ENCODE results near the gene CBFB.

The CBFB gene

GRCh38 chr16:67088551-67088950 is 59.6 kb downstream of the CBFB start:
- TF ChIP-seq CREB1 (IDR thresholded peaks at IDR 0.05; ENCODE audit: low read depth) (no peak), TEAD4 (IDR thresholded peaks at IDR 0.05) (no peak)

GRCh38 chr16:67089101-67089500 is 60.2 kb downstream of the CBFB start:
- TF ChIP-seq NFIC (IDR thresholded peaks at IDR 0.05) = no peak
- TF ChIP-seq TCF12 (IDR thresholded peaks at IDR 0.05; ENCODE audit: low read depth) = no peak
- no peak for TF ChIP-seq MAX (IDR thresholded peaks at IDR 0.05)
- no peak for TF ChIP-seq TEAD4 (IDR thresholded peaks at IDR 0.05)
- TF ChIP-seq EGR1 (IDR thresholded peaks at IDR 0.05) = no peak
- no peak for TF ChIP-seq RAD21 (IDR thresholded peaks at IDR 0.05; ENCODE audit: low read depth)
- TF ChIP-seq ZBTB7A (IDR thresholded peaks at IDR 0.05; ENCODE audit: low read depth) = no peak
- no peak for TF ChIP-seq YY1 (IDR thresholded peaks at IDR 0.05; ENCODE audit: low read depth)
- TF ChIP-seq USF1 (IDR thresholded peaks at IDR 0.05) = no peak
- TF ChIP-seq EP300 (IDR thresholded peaks at IDR 0.05; ENCODE audit: borderline replicate concordance) = no peak
- no peak for TF ChIP-seq CREB1 (IDR thresholded peaks at IDR 0.05; ENCODE audit: low read depth)
- TF ChIP-seq FOXM1 (IDR thresholded peaks at IDR 0.05; ENCODE audit: borderline replicate concordance, low read depth) = no peak

GRCh38 chr16:67091906-67092566 is 63.1 kb downstream of the CBFB start:
- TF ChIP-seq USF1 (IDR thresholded peaks at IDR 0.05) (no peak), MAX (IDR thresholded peaks at IDR 0.05) (no peak), TCF12 (IDR thresholded peaks at IDR 0.05; ENCODE audit: low read depth) (no peak), YY1 (IDR thresholded peaks at IDR 0.05; ENCODE audit: low read depth) (no peak), CREB1 (IDR thresholded peaks at IDR 0.05; ENCODE audit: low read depth) (no peak), RAD21 (IDR thresholded peaks at IDR 0.05; ENCODE audit: low read depth) (no peak), REST (IDR thresholded peaks at IDR 0.05; ENCODE audit: low read depth) (no peak), EGR1 (IDR thresholded peaks at IDR 0.05) (no peak), EP300 (IDR thresholded peaks at IDR 0.05; ENCODE audit: borderline replicate concordance) (no peak), NFIC (IDR thresholded peaks at IDR 0.05) (no peak), FOXM1 (IDR thresholded peaks at IDR 0.05; ENCODE audit: borderline replicate concordance, low read depth) (no peak)

GRCh38 chr16:67093098-67093726 is 64.3 kb downstream of the CBFB start:
- TF ChIP-seq NFIC (IDR thresholded peaks at IDR 0.05) (no peak), CREB1 (IDR thresholded peaks at IDR 0.05; ENCODE audit: low read depth) (no peak), TAF1 (IDR thresholded peaks at IDR 0.05; ENCODE audit: low read depth) (no peak)

GRCh38 chr16:67098599-67098998 is 69.7 kb downstream of the CBFB start:
- no peak for TF ChIP-seq USF1 (IDR thresholded peaks at IDR 0.05)
- TF ChIP-seq TCF12 (IDR thresholded peaks at IDR 0.05; ENCODE audit: low read depth) = no peak
- no peak for TF ChIP-seq CEBPB (IDR thresholded peaks at IDR 0.05)
- TF ChIP-seq REST (IDR thresholded peaks at IDR 0.05; ENCODE audit: low read depth) = no peak
- no peak for TF ChIP-seq FOXM1 (IDR thresholded peaks at IDR 0.05; ENCODE audit: borderline replicate concordance, low read depth)
- TF ChIP-seq YY1 (IDR thresholded peaks at IDR 0.05; ENCODE audit: low read depth) = no peak
- no peak for TF ChIP-seq CREB1 (IDR thresholded peaks at IDR 0.05; ENCODE audit: low read depth)

All from Ishikawa (cell line).